Left colon (tissue), 2 donors: ENCODE measurements around the gene C5orf46. TPM values are rescaled to one million over a fixed set of nuclear protein-coding genes. Genes with fewer than 3 reads are reported as not detected.
A peak's percentile ranks its signal among the peaks of the same experiment; 100 is the strongest.
"Not testable (repeated sequence)": the region's sequence is repeated elsewhere in the genome, so short reads cannot be mapped to it uniquely, and the experiment has no call there.

Source experiments
- ATAC-seq: fragments of 200-7000 bp; cut with Tn5 transposase; one replicate; pipeline ENCODE4 v1.9.1; 2020; ENCODE audit warnings: mild to moderate bottlenecking, moderate library complexity
- DNase-seq, 2 donors: peaks; one replicate each; pipeline ENCODE4 v3.0.0-alpha.2; 2020
- intact Hi-C, 2 donors: fragments of 100-400 bp; cut with DNase I in 1 of 2; cut with micrococcal nuclease in 1 of 2; formaldehyde crosslinking; loops; one replicate each; pipeline versions ENCODE4 v1.11.2 to v1.14.0; 2022; cut with DNase I, micrococcal nuclease
- long read RNA-seq: library from polyadenylated mRNA; unstranded; transcript quantifications from one replicate; pipeline ENCODE4 v2.0.0, GENCODE V29; 2021
- total RNA-seq, 2 donors: library from RNA; stranded (reverse); fragmentation: NEBNext Ultra II Directional; extraction: Animal tissue kit (Norgen Biotek cat#: 25700); gene quantifications; one replicate each; pipeline ENCODE4 v1.2.1, GENCODE V29; 2021
- donor health status: DM: no; HTN: no; CAD: no.
- donor health status: DM: yes; HTN: yes; CAD: no.

C5orf46 gene
- not detected for total RNA-seq
- long read RNA-seq, result 0 reads

GRCh38 chr5:147906326-147907095 is at the start of gene C5orf46:
TSS of gene C5orf46 (minus strand) at chr5:147906538. CDS start at chr5:147906501, 37 bp downstream.
- DNase-seq (no peak), ATAC-seq (no peak)
- intact Hi-C loops, result no loop called here

GRCh38 chr5:147954971-147955370 is 48.6 kb upstream of the C5orf46 start:
- ATAC-seq (no peak), DNase-seq (no peak)
- intact Hi-C loops, result no loop called here

GRCh38 chr5:147949711-147950573 is 43.6 kb upstream of the C5orf46 start:
- DNase-seq (no peak), ATAC-seq (peak; percentile 72)
- intact Hi-C loops, result loop anchor here in 1 of 2 donors (5.0 kb wide), 1 partner anchor 172 kb away; no protein-coding TSS in a partner anchor

- ATAC-seq, result not testable (repeated sequence)
Measured at GRCh38 chr5:147946658-147947274, 40.4 kb upstream of the C5orf46 start.

GRCh38 chr5:147939431-147940114 is 33.2 kb upstream of the C5orf46 start:
- ATAC-seq (no peak), DNase-seq (no peak)
- intact Hi-C loops, result loop anchor here in 1 of 2 donors (10.0 kb wide), 1 partner anchor 55 kb away; no protein-coding TSS in a partner anchor

More at GRCh38 chr5:147946658-147947274, 40.4 kb upstream of the C5orf46 start:
- intact Hi-C loops, result loop anchor here in 1 of 2 donors (5.0 kb wide), 1 partner anchor 176 kb away; no protein-coding TSS in a partner anchor
- DNase-seq, result not testable (repeated sequence)

GRCh38 chr5:147935032-147935431 is 28.7 kb upstream of the C5orf46 start:
- intact Hi-C loops, result loop anchor here in 1 of 2 donors (10.0 kb wide), 1 partner anchor 50 kb away; no protein-coding TSS in a partner anchor
- ATAC-seq (peak; percentile 78), DNase-seq (no peak)

- intact Hi-C loops, result loop anchor here in 1 of 2 donors (10.0 kb wide), 1 partner anchor 46 kb away; no protein-coding TSS in a partner anchor
- DNase-seq (no peak), ATAC-seq (no peak)
Measured at GRCh38 chr5:147930769-147931168, 24.4 kb upstream of the C5orf46 start.

GRCh38 chr5:147927901-147928300 is 21.6 kb upstream of the C5orf46 start:
- intact Hi-C loops, result no loop called here
- DNase-seq (no peak), ATAC-seq (no peak)

GRCh38 chr5:147925020-147925419 is 18.7 kb upstream of the C5orf46 start:
- intact Hi-C loops, result no loop called here
- no peak for DNase-seq
- no peak for ATAC-seq

- ATAC-seq (no peak), DNase-seq (no peak)
- intact Hi-C loops, result no loop called here
Measured at GRCh38 chr5:147921136-147921535, 14.8 kb upstream of the C5orf46 start.

GRCh38 chr5:147920420-147921030 is 14.2 kb upstream of the C5orf46 start:
- ATAC-seq (no peak), DNase-seq (no peak)
- intact Hi-C loops, result no loop called here

GRCh38 chr5:147918899-147919298 is 12.6 kb upstream of the C5orf46 start:
- intact Hi-C loops, result no loop called here
- ATAC-seq (no peak), DNase-seq (no peak)

GRCh38 chr5:147918101-147918685 is 11.9 kb upstream of the C5orf46 start:
- no peak for DNase-seq
- ATAC-seq, result no peak
- intact Hi-C loops, result no loop called here

GRCh38 chr5:147913786-147914185 is 7.4 kb upstream of the C5orf46 start:
- intact Hi-C loops, result no loop called here
- ATAC-seq (no peak), DNase-seq (no peak)

- intact Hi-C loops, result no loop called here
- no peak for DNase-seq
- peak; percentile 57 for ATAC-seq
Measured at GRCh38 chr5:147912011-147912410, 5.7 kb upstream of the C5orf46 start.

- DNase-seq (peak in 1 of 2 donors; percentile 61), ATAC-seq (no peak)
Measured at GRCh38 chr5:147911427-147911826, 5.1 kb upstream of the C5orf46 start.

GRCh38 chr5:147904110-147904509 is 2.2 kb downstream of the C5orf46 start:
- ATAC-seq (no peak), DNase-seq (no peak)
- intact Hi-C loops, result no loop called here

More at GRCh38 chr5:147911427-147911826, 5.1 kb upstream of the C5orf46 start:
- intact Hi-C loops, result no loop called here
